Mammary epithelial cell (primary cell): Measurements from ENCODE around the gene IL4R.

Source experiments
- EZH2 ChIP-seq: IDR thresholded peaks from 2 replicates; pipeline ENCODE4 v1.6.1; 2012; ENCODE audit warnings: low read length, inconsistent platforms, borderline replicate concordance
- TF ChIP-seq, protein P1 (sequence below), 2 donors: IDR thresholded peaks in 1 of 2; conservative IDR thresholded peaks in 1 of 2; 2 replicates each; pipeline ENCODE4 v1.5.1; 2011 to 2012; ENCODE audit warnings: inconsistent platforms in 2 of 2, low read length in 2 of 2, mild to moderate bottlenecking in 2 of 2, control low read depth in 1 of 2, low read depth in 1 of 2; ENCODE audit not compliant: insufficient read depth in 1 of 2; ENCODE audit errors: extremely low read depth in 1 of 2

DNA sequence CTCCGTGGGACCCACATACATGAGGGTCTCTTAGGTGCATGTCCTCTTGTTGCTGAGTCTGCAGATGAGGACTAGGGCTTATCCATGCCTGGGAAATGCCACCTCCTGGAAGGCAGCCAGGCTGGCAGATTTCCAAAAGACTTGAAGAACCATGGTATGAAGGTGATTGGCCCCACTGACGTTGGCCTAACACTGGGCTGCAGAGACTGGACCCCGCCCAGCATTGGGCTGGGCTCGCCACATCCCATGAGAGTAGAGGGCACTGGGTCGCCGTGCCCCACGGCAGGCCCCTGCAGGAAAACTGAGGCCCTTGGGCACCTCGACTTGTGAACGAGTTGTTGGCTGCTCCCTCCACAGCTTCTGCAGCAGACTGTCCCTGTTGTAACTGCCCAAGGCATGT is 50.0 kb downstream of the IL4R start:
- TF ChIP-seq, protein P1, sequence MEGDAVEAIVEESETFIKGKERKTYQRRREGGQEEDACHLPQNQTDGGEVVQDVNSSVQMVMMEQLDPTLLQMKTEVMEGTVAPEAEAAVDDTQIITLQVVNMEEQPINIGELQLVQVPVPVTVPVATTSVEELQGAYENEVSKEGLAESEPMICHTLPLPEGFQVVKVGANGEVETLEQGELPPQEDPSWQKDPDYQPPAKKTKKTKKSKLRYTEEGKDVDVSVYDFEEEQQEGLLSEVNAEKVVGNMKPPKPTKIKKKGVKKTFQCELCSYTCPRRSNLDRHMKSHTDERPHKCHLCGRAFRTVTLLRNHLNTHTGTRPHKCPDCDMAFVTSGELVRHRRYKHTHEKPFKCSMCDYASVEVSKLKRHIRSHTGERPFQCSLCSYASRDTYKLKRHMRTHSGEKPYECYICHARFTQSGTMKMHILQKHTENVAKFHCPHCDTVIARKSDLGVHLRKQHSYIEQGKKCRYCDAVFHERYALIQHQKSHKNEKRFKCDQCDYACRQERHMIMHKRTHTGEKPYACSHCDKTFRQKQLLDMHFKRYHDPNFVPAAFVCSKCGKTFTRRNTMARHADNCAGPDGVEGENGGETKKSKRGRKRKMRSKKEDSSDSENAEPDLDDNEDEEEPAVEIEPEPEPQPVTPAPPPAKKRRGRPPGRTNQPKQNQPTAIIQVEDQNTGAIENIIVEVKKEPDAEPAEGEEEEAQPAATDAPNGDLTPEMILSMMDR (conservative IDR thresholded peaks at IDR 0.05 in 1 of 2, IDR thresholded peaks at IDR 0.05 in 1 of 2; ENCODE audit: extremely low read depth in 1 of 2, insufficient read depth in 1 of 2, low read depth in 1 of 2, low read length in 2 of 2), result no peak
- no peak for TF ChIP-seq EZH2
